NB4 (cell line): ENCODE measurements around the gene UBE2V1.

ENCODE experiments used
- MYC ChIP-seq: IDR thresholded peaks from 2 replicates; pipeline ENCODE4 v1.6.1; 2011; ENCODE audit warnings: low read depth, low read length
- POLR2A ChIP-seq: IDR thresholded peaks from 2 replicates; pipeline ENCODE4 v1.6.1; 2011; ENCODE audit warnings: mild to moderate bottlenecking; ENCODE audit not compliant: insufficient read length; ENCODE audit errors: extremely low read depth
- TF ChIP-seq, protein P1 (sequence below): IDR thresholded peaks from one replicate; pipeline ENCODE4 v1.5.1; 2012; ENCODE audit warnings: low read depth, low read length

DNA sequence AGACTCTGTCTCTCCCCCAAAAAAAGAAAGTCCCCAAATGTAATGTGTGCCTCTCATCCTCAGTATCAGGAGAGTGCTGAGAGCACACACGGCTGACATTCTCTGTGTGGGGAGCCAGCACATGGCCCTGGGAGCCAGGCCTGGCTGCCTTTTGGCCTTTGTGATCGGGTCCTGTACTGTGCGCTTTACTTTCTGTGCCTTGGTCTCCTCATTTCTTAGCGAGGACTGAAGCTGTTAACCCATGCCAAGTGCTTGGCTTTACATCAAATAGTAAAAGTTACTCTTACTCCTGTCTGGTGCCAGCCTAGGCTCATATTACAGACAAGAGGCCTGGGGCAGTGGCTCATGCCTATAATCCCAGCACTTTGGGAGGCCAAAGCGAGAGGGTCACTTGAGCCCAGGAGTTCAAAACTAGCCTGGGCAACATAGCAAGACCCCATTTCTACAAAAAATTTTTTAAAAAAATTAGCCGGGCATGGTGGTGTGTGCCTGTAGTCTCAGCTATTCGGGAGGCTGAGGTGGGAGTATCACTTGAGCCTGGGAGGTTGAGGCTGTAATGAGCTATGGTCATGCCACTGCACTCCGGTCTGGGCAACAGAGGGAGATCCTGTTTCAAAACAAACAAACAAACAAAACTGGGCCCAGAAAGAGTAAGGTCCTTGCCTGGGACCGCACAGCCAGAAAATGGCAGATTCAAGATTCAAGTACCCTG, 79.8 kb downstream of the UBE2V1 start:
- TF ChIP-seq POLR2A = no peak
- TF ChIP-seq, protein P1, sequence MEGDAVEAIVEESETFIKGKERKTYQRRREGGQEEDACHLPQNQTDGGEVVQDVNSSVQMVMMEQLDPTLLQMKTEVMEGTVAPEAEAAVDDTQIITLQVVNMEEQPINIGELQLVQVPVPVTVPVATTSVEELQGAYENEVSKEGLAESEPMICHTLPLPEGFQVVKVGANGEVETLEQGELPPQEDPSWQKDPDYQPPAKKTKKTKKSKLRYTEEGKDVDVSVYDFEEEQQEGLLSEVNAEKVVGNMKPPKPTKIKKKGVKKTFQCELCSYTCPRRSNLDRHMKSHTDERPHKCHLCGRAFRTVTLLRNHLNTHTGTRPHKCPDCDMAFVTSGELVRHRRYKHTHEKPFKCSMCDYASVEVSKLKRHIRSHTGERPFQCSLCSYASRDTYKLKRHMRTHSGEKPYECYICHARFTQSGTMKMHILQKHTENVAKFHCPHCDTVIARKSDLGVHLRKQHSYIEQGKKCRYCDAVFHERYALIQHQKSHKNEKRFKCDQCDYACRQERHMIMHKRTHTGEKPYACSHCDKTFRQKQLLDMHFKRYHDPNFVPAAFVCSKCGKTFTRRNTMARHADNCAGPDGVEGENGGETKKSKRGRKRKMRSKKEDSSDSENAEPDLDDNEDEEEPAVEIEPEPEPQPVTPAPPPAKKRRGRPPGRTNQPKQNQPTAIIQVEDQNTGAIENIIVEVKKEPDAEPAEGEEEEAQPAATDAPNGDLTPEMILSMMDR = no peak
- TF ChIP-seq MYC = no peak
